ENCODE data around the gene TMEM204.
"Not testable (repeated sequence)": the region's sequence is repeated elsewhere in the genome, so short reads cannot be mapped to it uniquely, and the experiment has no call there.

Gene TMEM204

GRCh38 chr16:1560153-1560552 lies 26.7 kb downstream of the TMEM204 start:
- no peak for DNase-seq

GRCh38 chr16:1560866-1561265 lies 27.4 kb downstream of the TMEM204 start:
- DNase-seq = no peak

GRCh38 chr16:1561266-1561665 lies 27.8 kb downstream of the TMEM204 start:
- no peak for DNase-seq

GRCh38 chr16:1561836-1562235 lies 28.4 kb downstream of the TMEM204 start:
- DNase-seq = no peak

- DNase-seq = no peak
Observed at GRCh38 chr16:1563786-1564185, 30.3 kb downstream of the TMEM204 start.

GRCh38 chr16:1564325-1564724 lies 30.9 kb downstream of the TMEM204 start:
- no peak for DNase-seq

- no peak for DNase-seq
Observed at GRCh38 chr16:1565083-1565805, 31.8 kb downstream of the TMEM204 start.

GRCh38 chr16:1567988-1568387 lies 34.5 kb downstream of the TMEM204 start:
- DNase-seq = no peak

GRCh38 chr16:1571012-1571671 lies 37.7 kb downstream of the TMEM204 start:
- no peak for DNase-seq

GRCh38 chr16:1572673-1573072 lies 39.2 kb downstream of the TMEM204 start:
- no peak for DNase-seq

- no peak for DNase-seq
Observed at GRCh38 chr16:1573301-1573700, 39.8 kb downstream of the TMEM204 start.

- no peak for DNase-seq
Observed at GRCh38 chr16:1575578-1575977, 42.1 kb downstream of the TMEM204 start.

GRCh38 chr16:1579214-1579613 lies 45.7 kb downstream of the TMEM204 start:
- no peak for DNase-seq

- DNase-seq = no peak
Observed at GRCh38 chr16:1580256-1580655, 46.8 kb downstream of the TMEM204 start.

GRCh38 chr16:1580956-1581355 lies 47.5 kb downstream of the TMEM204 start:
- DNase-seq = no peak

- no peak for DNase-seq
Observed at GRCh38 chr16:1581804-1582203, 48.3 kb downstream of the TMEM204 start.

- DNase-seq = no peak
Observed at GRCh38 chr16:1583180-1583579, 49.7 kb downstream of the TMEM204 start.

- no peak for DNase-seq
Observed at GRCh38 chr16:1584926-1585484, 51.5 kb downstream of the TMEM204 start.

- DNase-seq = no peak
Observed at GRCh38 chr16:1590366-1590765, 56.9 kb downstream of the TMEM204 start.

- DNase-seq = no peak
Observed at GRCh38 chr16:1590930-1591705, 57.7 kb downstream of the TMEM204 start.

GRCh38 chr16:1592446-1592845 lies 59.0 kb downstream of the TMEM204 start:
- no peak for DNase-seq

GRCh38 chr16:1595511-1595910 lies 62.0 kb downstream of the TMEM204 start:
- not testable (repeated sequence) for DNase-seq

GRCh38 chr16:1596516-1596915 lies 63.0 kb downstream of the TMEM204 start:
- DNase-seq = no peak

GRCh38 chr16:1597154-1597553 lies 63.7 kb downstream of the TMEM204 start:
- no peak for DNase-seq
